HepG2 (cell line): ENCODE results near the gene SLC7A11. TPM values are rescaled to one million over a fixed set of nuclear protein-coding genes. Genes with fewer than 3 reads are reported as not detected.

Experiments used
- ATAC-seq: fragments of 200-7000 bp; cut with Tn5 transposase; 3 replicates; pipeline ENCODE4 v1.9.1; 2020; ENCODE audit warnings: mild to moderate bottlenecking, moderate library complexity
- BruUV-seq: library from RNA; stranded (reverse); fragments of 400-500 nt; replicated peaks from 2 replicates; lab custom pipeline; 2021; lab: Mats Ljungman, UMichigan
- CTCF ChIA-PET: fragments of 300-600 bp; formaldehyde crosslinking; extraction: SDS; loops from one replicate; lab custom pipeline; 2021; ENCODE audit warnings: low total read pairs, inconsistent platforms, low intra/inter-chr PET ratio; lab: Yijun Ruan, JAX
- POLR2A ChIA-PET: fragments of 350-600 bp; sonication (Branson Sonifier 250); formaldehyde crosslinking; loops from one replicate; lab custom pipeline; 2020; ENCODE audit warnings: antibody characterized with exemption, inconsistent platforms; lab: Yijun Ruan, JAX
- DNase-seq: peaks from one replicate; pipeline ENCODE4 v3.0.0-alpha.2; 2015; ENCODE audit warnings: low spot score
- FAIRE-seq: peaks from 3 replicates; lab custom pipeline; 2011; peaks lifted over from hg19 to GRCh38; lab: Jason Lieb, UNC
- H2AFZ ChIP-seq: one replicate; pipeline ENCODE4 v1.6.1; 2011; ENCODE audit warnings: low read length, inconsistent platforms
- H3K27ac ChIP-seq: fragments of 300-600 bp; 3 replicates; pipeline ENCODE4 v1.8.0; 2011; ENCODE audit warnings: mixed run types, mild to moderate bottlenecking, mixed read lengths, low read length, inconsistent platforms; ENCODE audit not compliant: insufficient read depth; ENCODE audit errors: extremely low read length
- H3K27me3 ChIP-seq, 2 experiments: fragments of 200-600 bp in 1 of 2; 2 replicates in 1 of 2; 3 replicates in 1 of 2; pipeline versions ENCODE4 v1.6.0 to v1.8.0; 2011; ENCODE audit warnings: low read length in 2 of 2, mild to moderate bottlenecking in 2 of 2, moderate library complexity in 2 of 2, inconsistent platforms in 1 of 2; ENCODE audit not compliant: insufficient read depth in 2 of 2, control insufficient read depth in 1 of 2
- H3K36me3 ChIP-seq, 2 experiments: fragments of 200-600 bp in 1 of 2; replicated peaks in 1 of 2; 2 replicates in 1 of 2; 3 replicates in 1 of 2; pipeline versions ENCODE4 v1.5.1 to v1.8.0; 2011; ENCODE audit warnings: low read length in 2 of 2, inconsistent platforms in 1 of 2; ENCODE audit not compliant: insufficient read depth in 2 of 2, control insufficient read depth in 1 of 2
- H3K4me1 ChIP-seq: 2 replicates; pipeline ENCODE4 v1.5.1; 2012; ENCODE audit warnings: low read length, inconsistent platforms; ENCODE audit not compliant: insufficient read depth
- H3K4me2 ChIP-seq: 2 replicates; pipeline ENCODE4 v1.6.0; 2011; ENCODE audit warnings: low read depth, low read length, inconsistent platforms
- H3K4me3 ChIP-seq, 3 experiments: fragments of 200-600 bp in 1 of 3; sonication (generic), shearing (Covaris generic) in 1 of 3; replicated peaks in 1 of 3; 2 replicates each; pipeline ENCODE4 v1.5.1; 2011 to 2016; ENCODE audit warnings: low read length in 3 of 3, inconsistent platforms in 2 of 3, low read depth in 2 of 3, mild to moderate bottlenecking in 2 of 3, control low read depth in 1 of 3, mixed read lengths in 1 of 3; ENCODE audit not compliant: insufficient read depth in 1 of 3
- H3K79me2 ChIP-seq: one replicate; pipeline ENCODE4 v1.6.1; 2011; ENCODE audit warnings: low read length, inconsistent platforms; ENCODE audit not compliant: insufficient read depth
- H3K9ac ChIP-seq: 2 replicates; pipeline ENCODE4 v1.6.0; 2011; ENCODE audit warnings: mild to moderate bottlenecking, low read depth, low read length, inconsistent platforms; ENCODE audit not compliant: insufficient read depth
- H3K9me3 ChIP-seq: 2 replicates; pipeline ENCODE4 v1.5.1; 2012; ENCODE audit warnings: mild to moderate bottlenecking, low read length
- H4K20me1 ChIP-seq: 2 replicates; pipeline ENCODE4 v1.6.0; 2011; ENCODE audit warnings: inconsistent platforms, mild to moderate bottlenecking, low read length, moderate library complexity; ENCODE audit not compliant: insufficient read depth
- MAFK ChIP-seq, 2 experiments: IDR thresholded peaks in 1 of 2; conservative IDR thresholded peaks in 1 of 2; 2 replicates each; pipeline ENCODE4 v1.6.1; 2011; ENCODE audit warnings: improper control_type of control experiment in 2 of 2, low read length in 2 of 2
- NCOA5 ChIP-seq: sonication (generic); formaldehyde crosslinking; IDR thresholded peaks from 2 replicates; pipeline ENCODE4 v1.4.0; 2020; ENCODE audit warnings: missing genetic modification reagents
- POLR2AphosphoS2 ChIP-seq: IDR thresholded peaks from 2 replicates; pipeline ENCODE4 v1.6.1; 2011; ENCODE audit warnings: low read depth, low read length, improper control_type of control experiment
- POLR2G ChIP-seq: fragments of 200-400 bp; formaldehyde crosslinking; IDR thresholded peaks from 2 replicates; pipeline ENCODE4 v1.6.1; 2018; ENCODE audit warnings: mild to moderate bottlenecking, low read depth, low read length, moderate library complexity
- REXO4 ChIP-seq: sonication (generic); formaldehyde crosslinking; IDR thresholded peaks from 2 replicates; pipeline ENCODE4 v1.8.0; 2022; ENCODE audit warnings: missing genetic modification reagents, mild to moderate bottlenecking, borderline replicate concordance
- SP1 ChIP-seq, 2 experiments: fragments of 450-650 bp in 1 of 2; sonication (generic) in 1 of 2; formaldehyde crosslinking in 1 of 2; IDR thresholded peaks; 2 replicates each; pipeline versions ENCODE4 v1.4.0 to v1.6.1; 2016 to 2020; ENCODE audit warnings: missing genetic modification reagents in 1 of 2
- ZEB1 ChIP-seq: IDR thresholded peaks from 2 replicates; pipeline ENCODE4 v1.6.1; 2012; ENCODE audit warnings: mild to moderate bottlenecking, low read depth, inconsistent platforms; ENCODE audit not compliant: insufficient replicate concordance
- ZNF260 ChIP-seq: sonication (generic); formaldehyde crosslinking; IDR thresholded peaks from 2 replicates; pipeline ENCODE4 v1.4.0; 2020; ENCODE audit warnings: missing genetic modification reagents, low read depth, mild to moderate bottlenecking, borderline replicate concordance
- WGBS: methylation state at CpG from one replicate; pipeline ENCODE4 v1.1.6; 2017; ENCODE audit warnings: low lambda C conversion rate; 5-methylcytosine and 5-hydroxymethylcytosine counted together
- in situ Hi-C: cut with HindIII; loops from 2 replicates; pipeline ENCODE4 v1.10.0; 2017; ENCODE audit warnings: low pct_unique_long_range_greater_than_20kb; ENCODE audit not compliant: extremely low pct_ligation_motif_present
- intact Hi-C: fragments of 100-400 bp; cut with micrococcal nuclease; formaldehyde crosslinking; loops from one replicate; pipeline ENCODE4 v1.10.0; 2022; ENCODE audit not compliant: unreplicated experiment
- polyA plus RNA-seq, 8 experiments: library from polyadenylated mRNA; depleted of rRNA in 3 of 8; stranded (reverse) in 7 of 8; unstranded in 1 of 8; fragments of >200 nt; fragmentation: Illumina TruSeq in 4 of 8; extraction: Trizol in 4 of 8; gene quantifications; 2 replicates each; pipeline versions ENCODE4 v1.2.1 to v1.2.3, GENCODE V29; 2011 to 2016; ENCODE audit warnings: low read depth in 4 of 8, missing spikeins in 1 of 8, mixed read lengths in 1 of 8; ENCODE audit not compliant: insufficient read depth in 1 of 8
- total RNA-seq, 5 experiments: library from RNA; depleted of rRNA; stranded (reverse); fragments of >200 nt; fragmentation: Illumina TruSeq; extraction: Trizol; gene quantifications; 2 replicates each; pipeline ENCODE4 v1.2.3, GENCODE V29; 2016; ENCODE audit warnings: low read depth in 1 of 5
- TF ChIP-seq, protein P1 (sequence below): sonication (generic); formaldehyde crosslinking; IDR thresholded peaks from 2 replicates; pipeline ENCODE4 v1.8.0; 2022; ENCODE audit warnings: mild to moderate bottlenecking, missing genetic modification reagents

SLC7A11 gene
- total and polyA plus RNA-seq, 2 of the 13 experiments (the other 11 are each of a cell fraction or from before 2014, with no cell fraction given) = 15.7 to 17.5 TPM

DNA sequence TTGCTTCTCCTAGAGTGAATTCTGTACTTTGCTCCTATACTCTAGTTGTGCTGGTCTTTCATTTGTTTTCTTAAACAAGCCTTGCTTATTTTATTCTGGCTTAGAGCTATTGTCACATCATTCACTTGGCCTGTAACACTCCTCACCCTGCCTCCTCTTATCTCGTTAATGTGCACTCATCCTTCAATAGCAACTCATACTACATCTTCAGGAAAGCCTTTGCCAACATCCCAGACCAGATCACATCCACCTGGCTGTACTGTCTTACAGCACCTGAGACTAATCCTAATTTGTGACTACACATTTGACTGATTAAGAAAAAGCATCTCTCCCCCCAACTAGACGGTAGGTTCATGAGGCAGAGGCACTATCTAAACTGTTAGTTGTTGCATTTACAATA lies 80.8 kb downstream of the SLC7A11 start (continued):
- TF ChIP-seq ZEB1 (no peak), SP1 (IDR thresholded peaks at IDR 0.05) (no peak), SP1 (CRISPR knock-in tag; IDR thresholded peaks at IDR 0.05) (no peak), POLR2G (0 out of 2 replicates have a peak, but pooled peaks have one; percentile 41), POLR2AphosphoS2 (no peak), REXO4 (no peak), ZNF260 (CRISPR knock-in tag) (no peak)
- TF ChIP-seq, protein P1, sequence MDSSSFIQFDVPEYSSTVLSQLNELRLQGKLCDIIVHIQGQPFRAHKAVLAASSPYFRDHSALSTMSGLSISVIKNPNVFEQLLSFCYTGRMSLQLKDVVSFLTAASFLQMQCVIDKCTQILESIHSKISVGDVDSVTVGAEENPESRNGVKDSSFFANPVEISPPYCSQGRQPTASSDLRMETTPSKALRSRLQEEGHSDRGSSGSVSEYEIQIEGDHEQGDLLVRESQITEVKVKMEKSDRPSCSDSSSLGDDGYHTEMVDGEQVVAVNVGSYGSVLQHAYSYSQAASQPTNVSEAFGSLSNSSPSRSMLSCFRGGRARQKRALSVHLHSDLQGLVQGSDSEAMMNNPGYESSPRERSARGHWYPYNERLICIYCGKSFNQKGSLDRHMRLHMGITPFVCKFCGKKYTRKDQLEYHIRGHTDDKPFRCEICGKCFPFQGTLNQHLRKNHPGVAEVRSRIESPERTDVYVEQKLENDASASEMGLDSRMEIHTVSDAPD (CRISPR knock-in tag) = no peak

DNA sequence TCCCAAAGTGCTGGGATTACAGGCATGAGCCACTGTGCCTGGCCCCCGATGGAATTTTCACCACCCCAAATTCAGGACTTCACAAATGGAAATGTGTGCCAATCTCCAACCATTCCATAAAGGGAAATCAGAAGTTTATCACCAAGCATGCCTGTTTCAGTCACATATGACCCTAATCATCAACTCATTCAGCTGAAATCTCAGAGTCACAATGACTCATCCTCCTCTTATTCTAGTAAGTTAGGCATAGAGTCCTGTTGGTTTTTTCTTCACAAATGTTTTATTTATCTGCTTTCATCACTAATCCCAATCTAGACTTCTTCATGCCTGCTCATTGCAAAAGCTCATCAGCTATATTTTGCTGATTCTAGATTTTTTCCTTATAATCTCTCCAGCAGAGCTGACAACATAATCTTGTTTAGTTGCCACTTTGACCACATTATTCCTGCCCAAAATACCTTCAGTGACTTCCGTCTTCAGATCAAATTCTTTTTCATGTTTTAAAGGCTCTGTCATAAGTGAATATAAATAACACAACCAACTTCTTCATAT lies 83.3 kb downstream of the SLC7A11 start:
- no peak for DNase-seq
- in situ Hi-C loops (no loop called here), intact Hi-C loops (loop anchor here (5.0 kb wide), 1 partner anchor 47 kb away; no protein-coding TSS in a partner anchor)
- FAIRE-seq = no peak
- Histone ChIP-seq H3K27me3 (no peaks in the 10 kb centered on the region; a peak in 1 of 5 replicates), H3K27ac (no peak overlapping the region), H4K20me1 (no peaks in the 10 kb centered on the region), H3K36me3 (no peaks in the 10 kb centered on the region), H3K4me1 (peaks cover 7% of the 10 kb centered on the region), H3K9me3 (no peaks in the 10 kb centered on the region), H3K9ac (no peak overlapping the region), H3K4me3 (no peak overlapping the region), H3K4me2 (no peak overlapping the region), H3K79me2 (no peaks in the 10 kb centered on the region), H2AFZ (no peak overlapping the region)
- POLR2A ChIA-PET = no interaction called here
- CTCF ChIA-PET = no interaction called here
- WGBS = 100% methylated on average over 2 of the region's 2 CpGs
- TF ChIP-seq NCOA5 (CRISPR knock-in tag) = no peak
- TF ChIP-seq MAFK (conservative IDR thresholded peaks at IDR 0.05 in 1 of 2, IDR thresholded peaks at IDR 0.05 in 1 of 2; ENCODE audit: low read length in 2 of 2) = peak; percentile 26 to 30; a peak in 2 of 4 replicates
- BruUV-seq = no TSS peak
- ATAC-seq = no peak
